ENCODE measurements around the gene FAM193B.
"Not testable (repeated sequence)": the region's sequence is repeated elsewhere in the genome, so short reads cannot be mapped to it uniquely, and the experiment has no call there.

The FAM193B gene

DNA sequence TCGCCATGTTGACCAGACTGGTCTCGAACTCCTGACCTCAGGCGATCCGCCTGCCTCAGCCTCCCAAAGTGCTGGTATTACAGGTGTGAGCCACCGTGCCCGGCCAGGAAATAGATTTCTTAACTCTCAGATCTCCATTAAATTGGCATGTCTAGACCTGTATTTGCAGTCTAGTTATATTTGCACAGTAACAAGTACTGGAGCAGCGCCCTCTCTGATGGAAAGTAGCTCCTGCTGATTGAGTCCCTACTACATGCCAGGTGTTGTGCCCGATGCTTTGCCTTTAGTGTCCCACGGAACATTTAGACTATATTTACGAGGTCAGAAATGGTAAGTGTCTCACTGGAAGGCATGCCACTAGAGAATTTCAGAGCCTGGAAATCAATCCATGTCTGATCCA, 21.8 kb upstream of the FAM193B start:
- no peak for DNase-seq (ENCODE audit: low read depth, low spot score)

- DNase-seq (ENCODE audit: low read depth, low spot score): no peak
Observed at GRCh38 chr5:177575488-177575887, 21.1 kb upstream of the FAM193B start.

DNA sequence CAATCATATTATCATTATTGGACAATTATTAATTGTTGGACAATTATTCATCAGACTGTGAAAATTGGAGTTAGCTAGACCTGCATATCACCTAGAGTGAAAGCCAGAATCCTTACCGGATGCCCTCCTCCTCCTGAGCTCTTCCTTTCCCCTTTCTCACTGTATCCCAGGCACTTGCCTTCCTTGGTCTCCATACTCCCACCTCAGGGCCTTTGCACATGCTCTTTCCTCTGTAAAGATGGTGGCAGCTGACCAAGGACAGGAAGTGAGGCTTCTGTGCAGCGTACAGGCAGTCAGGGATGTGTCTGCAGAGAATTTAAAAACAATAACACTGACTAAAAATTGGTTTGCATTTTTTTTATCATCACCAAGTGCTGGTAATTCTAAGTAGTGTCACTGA, 15.5 kb upstream of the FAM193B start:
- no peak for DNase-seq (ENCODE audit: low read depth, low spot score)

GRCh38 chr5:177568326-177568725, 14.0 kb upstream of the FAM193B start:
- no peak for DNase-seq (ENCODE audit: low read depth, low spot score)

DNA sequence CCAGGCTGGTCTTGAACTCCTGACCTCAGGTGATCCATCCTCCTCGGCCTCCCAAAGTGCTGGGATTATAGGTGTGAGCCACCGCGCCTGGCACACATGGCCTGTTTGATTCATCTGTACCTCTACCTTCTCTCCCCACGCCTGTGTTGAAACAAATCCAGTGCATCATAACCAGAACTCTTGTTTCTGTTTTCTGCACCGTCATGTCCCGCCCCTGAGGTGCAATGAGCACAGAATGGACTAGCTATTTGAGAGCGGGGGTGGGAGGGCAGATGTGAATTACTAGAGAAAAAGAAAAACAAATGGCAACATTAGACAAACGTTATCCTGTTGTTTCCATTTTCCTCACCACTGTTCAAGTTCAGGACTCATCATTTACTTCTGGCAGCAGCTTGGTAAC, 10.7 kb upstream of the FAM193B start:
- DNase-seq (ENCODE audit: low read depth, low spot score): no peak

DNA sequence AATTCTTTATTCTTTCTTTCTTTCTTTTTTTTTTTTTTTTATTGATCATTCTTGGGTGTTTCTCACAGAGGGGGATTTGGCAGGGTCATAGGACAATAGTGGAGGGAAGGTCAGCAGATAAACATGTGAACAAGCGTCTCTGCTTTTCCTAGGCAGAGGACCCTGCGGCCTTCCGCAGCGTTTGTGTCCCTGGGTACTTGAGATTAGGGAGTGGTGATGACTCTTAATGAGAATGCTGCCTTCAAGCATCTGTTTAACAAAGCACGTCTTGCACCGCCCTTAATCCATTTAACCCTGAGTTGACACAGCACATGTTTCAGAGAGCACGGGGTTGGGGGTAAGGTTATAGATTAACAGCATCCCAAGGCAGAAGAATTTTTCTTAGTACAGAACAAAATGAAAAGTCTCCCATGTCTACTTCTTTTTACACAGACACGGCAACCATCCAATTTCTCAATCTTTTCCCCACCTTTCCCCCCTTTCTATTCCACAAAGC, 5.1 kb upstream of the FAM193B start:
- DNase-seq (ENCODE audit: low read depth, low spot score): not testable (repeated sequence)

DNA sequence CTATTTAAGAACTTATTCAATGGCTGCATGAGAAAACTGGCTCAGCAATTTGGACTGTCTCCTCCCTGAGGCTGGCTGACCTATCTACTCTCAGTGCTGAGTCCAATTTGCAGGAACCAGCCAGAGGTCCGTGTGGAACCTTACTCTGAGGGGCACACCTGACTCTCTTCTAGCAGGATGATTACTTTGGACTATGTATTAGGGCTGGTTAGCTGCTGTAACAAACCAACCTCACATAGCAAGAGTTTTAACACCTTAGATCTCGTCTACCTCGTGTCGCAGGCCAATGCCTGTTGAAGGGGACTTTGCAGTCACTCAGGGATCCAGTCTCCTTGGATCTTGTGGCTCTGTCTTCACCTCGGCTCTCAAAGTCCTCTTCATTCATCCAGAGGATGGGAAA, 3.4 kb upstream of the FAM193B start:
- DNase-seq (ENCODE audit: low read depth, low spot score): no peak

DNA sequence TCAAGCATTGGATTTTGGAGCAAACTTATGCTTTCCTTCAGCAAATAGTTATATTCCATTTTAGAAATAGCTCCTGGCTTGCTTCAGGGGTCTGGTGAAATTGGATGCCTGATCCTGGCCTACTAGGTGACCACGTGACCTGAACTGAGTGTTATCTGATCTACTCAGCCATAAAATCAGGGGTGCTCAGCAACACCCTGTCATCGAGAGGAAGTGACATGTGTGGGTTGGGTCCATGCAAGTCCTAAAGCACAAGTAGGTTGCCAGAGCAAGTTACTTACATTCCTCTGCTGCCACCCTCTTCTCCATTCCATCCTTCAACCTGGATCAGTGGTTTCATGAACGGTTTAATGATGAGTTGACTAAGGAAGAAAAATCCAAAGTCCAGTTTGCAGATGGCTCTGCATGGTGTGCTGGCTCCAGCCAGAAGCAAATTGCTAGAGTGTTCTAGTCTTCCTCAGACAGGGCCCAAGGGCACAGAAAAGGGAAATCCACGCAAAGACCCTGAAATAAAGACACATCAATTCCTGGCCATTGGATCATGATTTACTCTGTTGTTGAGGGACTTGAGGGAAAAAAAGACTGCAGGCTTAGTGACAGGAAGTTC, 2.8 kb upstream of the FAM193B start:
- DNase-seq (ENCODE audit: low read depth, low spot score): no peak

DNA sequence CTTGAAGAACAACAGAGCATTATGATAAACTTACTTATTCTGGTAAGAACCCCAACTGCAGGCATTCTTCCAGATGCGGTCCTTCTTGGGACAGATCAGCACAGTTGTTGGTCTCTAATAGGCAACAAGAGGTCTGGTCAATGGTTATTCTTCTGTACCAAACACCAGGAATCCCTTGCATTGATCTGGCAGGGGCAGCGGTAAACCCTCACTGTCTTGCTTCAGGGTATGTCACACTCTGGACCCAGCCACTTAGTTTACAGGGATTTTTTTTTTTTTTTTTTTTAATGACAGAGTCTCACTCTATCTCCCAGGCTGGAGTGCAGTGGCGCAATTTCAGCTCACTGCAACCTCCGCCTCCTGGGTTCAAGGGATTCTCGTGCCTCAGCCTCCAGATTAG, 1.3 kb upstream of the FAM193B start:
- DNase-seq (ENCODE audit: low read depth, low spot score): no peak

- DNase-seq (ENCODE audit: low read depth, low spot score): no peak
Observed at GRCh38 chr5:177555228-177555627, 865 bp upstream of the FAM193B start.

DNA sequence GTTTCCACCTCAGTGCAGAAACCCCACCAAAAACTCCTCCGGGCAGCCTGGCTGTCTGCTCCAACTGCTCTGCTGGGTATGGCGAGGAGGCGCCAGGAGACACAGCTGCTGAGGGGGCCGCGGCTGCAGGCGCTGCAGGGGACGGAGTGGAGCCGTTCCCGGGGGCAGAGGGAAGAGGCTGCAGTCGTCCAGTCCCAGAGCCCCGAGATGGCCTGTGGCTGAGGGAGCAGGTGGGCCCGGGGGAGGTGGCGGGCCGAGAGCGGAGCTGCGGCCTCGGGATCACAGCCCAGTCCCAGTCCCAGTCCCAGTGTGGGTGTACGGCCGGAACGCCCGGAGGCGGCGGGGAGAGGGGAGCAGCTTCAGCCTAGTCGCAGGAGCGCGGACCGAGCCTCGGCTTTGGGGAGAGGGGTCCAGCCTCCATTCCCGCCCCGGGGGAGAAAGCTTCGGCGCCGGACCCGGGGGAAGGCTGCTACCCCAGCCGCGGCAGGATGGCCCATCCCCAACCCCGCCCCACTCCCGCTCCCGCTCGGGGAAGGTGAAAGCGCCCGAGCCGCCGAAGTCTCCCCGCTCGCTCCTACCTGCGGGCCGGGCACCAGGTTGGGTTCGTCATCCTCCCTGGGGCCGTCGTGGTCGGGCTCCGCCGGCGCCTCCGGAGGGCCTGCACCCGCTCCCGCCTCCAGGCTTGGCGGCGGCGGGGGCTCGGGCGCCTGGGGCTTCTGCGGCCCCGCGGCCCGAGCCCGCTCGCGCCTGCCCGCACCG, 513 bp downstream of the FAM193B start:
- DNase-seq (ENCODE audit: low read depth, low spot score): peak; percentile 21

DNA sequence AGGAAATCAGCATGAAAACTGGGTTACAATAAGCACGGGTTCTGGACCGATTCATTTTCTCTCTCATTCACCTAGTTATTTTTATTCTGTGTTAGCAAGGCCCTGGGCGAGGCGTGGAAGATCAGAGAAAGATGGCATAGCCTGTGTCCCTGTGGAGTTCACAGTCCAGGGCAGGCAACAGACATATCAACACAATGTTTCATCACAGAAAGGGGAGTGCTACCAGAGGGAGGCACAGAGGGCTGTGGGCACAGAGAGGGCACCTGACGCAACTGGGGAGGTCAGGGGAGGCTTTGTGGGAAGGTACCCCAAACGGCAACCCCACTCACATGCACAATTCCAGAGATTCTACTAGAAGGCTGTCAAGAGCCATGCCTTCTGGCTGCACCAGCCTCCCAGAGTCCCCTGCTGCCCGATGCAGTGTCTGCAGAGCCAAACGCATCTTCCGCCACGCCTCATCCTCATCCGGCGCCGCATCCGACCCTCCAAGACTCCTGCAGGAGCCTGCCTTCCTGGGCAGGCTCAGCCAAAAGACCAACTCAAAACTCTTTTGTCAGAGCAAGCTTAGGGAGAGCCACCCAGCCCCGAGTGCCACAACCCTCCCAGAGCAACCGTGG, 1.4 kb downstream of the FAM193B start:
- DNase-seq (ENCODE audit: low read depth, low spot score): no peak

DNA sequence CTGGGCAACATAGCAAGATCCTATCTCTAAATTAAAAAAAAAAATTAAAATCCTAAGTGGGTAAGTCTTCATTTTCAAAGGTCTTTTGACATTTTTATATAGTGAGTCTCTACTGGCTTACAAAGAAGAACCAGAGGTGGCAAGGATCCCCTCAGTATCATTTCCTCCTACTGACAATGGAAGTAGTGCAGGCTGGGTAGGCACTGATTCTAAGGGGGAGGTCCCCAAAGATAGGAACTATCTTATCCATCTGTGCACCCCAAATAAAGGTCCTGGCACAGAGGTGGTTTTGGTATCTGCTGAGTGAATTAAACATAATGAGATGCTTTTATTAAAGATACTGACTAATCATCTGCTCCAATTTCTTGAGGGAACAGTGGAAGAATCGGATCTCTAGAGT, 4.2 kb downstream of the FAM193B start:
- no peak for DNase-seq (ENCODE audit: low read depth, low spot score)

GRCh38 chr5:177548495-177548894, 5.9 kb downstream of the FAM193B start:
- no peak for DNase-seq (ENCODE audit: low read depth, low spot score)

DNA sequence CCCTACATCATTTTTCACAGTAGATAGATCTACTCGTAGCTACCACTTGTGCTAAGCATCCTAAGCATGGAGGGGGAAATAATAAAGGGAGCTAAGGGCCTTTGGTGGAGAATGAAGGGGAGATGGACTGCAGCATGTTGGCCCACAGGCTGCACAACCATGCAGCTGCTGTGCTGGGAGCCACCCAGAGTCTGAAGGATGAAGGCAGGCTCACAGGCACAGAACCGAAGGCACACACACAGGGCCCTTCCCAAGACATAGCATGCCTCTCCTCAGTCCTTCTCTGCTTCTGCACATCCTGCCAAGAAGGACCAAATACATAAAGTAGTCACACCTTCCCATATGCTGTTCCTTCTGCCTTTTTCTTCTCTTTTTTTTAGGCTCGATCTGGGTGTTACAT, 6.6 kb downstream of the FAM193B start:
- no peak for DNase-seq (ENCODE audit: low read depth, low spot score)

- DNase-seq (ENCODE audit: low read depth, low spot score): no peak
Observed at GRCh38 chr5:177546258-177546741, 8.1 kb downstream of the FAM193B start.

DNA sequence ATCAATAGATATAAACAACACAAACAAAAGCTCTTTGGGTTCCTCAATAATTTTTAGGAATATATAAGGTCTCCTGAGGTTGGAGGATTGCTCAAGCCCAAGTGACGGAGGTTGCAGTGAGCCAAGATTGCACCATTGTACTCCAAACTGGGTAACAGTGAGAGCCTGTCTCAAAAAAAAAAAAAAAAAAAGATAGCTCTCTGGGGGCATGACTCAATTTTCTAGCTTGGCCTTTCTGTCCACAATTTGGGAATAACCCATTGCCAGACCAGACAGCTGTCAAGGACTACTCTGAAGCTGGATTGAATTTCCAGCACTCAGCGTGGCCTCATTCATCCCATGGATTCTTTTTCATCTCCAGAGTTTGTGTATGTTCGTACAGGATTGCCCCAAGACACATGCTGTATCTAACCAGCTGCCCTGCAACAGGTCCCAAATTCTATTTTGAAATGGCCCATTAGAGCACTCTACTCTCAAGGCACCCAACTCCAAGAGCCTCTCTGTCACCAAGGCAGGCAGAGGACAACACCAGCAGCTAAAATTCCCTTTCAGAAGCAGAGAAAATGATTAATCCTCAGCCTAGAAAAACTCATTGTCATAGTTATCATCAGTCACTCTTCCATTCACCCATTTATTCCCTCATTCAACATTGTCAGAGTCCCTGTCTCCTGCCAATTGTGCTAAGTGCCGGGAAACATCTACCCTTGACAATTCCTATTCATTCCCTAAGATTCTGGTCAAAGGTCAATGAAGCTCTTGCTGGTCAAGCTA, 8.7 kb downstream of the FAM193B start:
- DNase-seq (ENCODE audit: low read depth, low spot score): no peak

DNA sequence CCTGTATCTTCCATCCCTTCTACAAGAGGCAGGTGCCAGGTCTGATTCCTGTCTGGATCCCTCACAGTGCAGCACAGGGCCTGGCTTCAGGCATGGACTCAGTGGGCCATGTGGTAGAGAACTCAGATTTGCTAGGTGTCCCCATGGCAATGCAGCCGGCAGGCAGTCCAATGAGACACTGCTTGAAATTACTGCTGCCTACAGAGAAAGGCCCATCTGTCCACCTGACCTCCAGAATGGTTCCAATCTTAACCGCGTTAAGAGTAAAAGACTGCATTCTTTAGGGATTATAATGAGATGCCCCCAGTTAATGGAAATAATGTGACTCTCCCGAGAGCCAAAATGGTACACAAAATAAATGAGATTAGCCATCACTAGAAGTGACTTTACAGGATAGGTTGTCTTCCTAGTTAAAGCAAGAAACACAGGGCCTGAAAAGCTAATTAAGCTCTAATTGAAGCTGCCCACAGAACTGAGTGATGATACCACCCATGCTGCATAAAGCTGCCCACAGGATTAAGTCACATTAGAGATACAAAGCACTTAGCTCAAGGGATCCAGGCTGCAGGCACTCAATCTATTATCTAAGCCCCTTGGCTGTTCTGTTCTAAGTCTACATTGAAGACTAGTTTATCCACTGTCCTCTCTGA, 11.4 kb downstream of the FAM193B start:
- DNase-seq (ENCODE audit: low read depth, low spot score): no peak

DNA sequence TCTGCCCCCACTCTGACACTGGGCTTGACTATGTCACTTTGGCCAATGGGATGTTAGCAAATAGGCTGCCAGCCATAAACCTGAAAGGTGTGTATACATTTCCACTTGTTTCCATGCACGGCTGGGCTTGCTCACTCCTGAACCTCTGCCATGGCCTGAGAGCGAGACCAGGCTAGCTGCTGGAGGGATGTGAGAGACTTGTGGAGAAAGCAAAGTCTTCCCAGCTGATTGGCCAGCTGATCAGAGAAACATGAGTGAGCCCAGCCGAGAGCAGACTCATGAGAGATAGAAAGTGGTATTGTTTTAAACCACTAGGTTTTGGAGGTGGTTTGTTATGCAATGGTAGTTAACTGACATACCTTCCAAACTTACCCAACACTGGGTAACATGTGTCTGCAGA, 13.9 kb downstream of the FAM193B start:
- DNase-seq (ENCODE audit: low read depth, low spot score): no peak

DNA sequence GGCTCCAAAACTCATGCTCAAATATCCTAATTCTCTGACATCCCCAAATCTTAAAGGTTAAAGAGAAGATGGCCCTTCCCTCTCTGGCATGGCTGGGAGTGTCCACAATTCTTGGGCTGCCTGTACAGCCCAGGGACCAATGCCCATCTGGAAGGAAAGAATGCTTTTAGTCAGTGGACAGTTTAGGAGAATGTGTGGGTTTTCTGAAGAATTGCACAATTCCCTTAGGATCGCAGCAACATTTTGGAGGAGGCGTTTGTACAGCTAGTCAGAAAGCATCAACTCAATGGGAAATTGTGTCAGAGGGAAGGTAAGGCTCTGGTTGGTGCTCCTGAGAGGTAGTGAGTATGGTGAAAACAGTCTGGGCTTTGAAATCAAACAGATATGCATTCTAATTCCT, 15.0 kb downstream of the FAM193B start:
- DNase-seq (ENCODE audit: low read depth, low spot score): no peak

DNA sequence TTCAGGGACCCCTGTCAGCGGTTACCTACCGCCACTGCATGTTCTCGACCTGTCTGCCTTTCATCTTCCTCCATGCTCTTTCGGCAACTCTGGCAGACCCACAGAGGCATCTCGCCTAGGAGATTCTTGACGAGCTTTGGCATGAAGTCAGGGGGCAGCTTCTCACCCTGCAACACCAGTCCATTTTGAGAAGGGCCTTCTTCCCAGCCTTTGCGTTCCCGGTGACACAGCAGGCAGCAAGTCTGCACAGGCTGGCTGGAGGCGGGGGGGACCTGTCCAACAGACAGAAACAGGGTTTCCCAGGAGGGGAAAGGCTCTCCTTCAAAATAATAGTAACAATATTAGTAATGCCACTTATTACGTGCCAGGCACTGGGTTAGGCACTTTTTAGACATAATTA, 15.5 kb downstream of the FAM193B start:
- DNase-seq (ENCODE audit: low read depth, low spot score): no peak
